ENCODE measurements around the gene THRB. TPM values are rescaled to one million over a fixed set of nuclear protein-coding genes. Genes with fewer than 3 reads are reported as not detected.

Gene THRB
- total and polyA plus RNA-seq, 2 donors (not counting 3 experiments of a cell fraction or from before 2014, with no cell fraction given), result 0.06 TPM; not detected in 1

DNA sequence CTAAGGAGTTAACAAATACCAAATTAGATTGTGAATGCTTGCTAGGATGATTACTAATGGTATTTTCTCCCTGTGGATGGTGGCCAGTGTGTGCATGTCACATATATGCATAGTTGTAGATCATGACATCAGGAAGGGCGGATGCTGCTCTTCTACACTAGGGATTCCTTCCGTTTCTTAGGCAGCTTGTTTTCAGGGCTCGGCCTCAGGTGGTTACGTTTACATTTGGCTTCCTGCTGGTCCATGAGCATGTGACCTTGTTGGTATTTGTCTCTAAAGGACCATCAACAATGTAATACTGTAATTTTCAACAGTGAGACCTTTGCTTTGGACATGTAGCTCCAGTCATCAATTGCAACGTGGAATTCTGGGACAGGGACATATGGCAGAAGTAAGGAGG is 328.1 kb downstream of the THRB start:
- peaks cover 5% of the 10 kb centered on the region for H3K4me1 ChIP-seq (ENCODE audit: control insufficient read depth, extremely low read depth, insufficient read depth, low read length)
- BruUV-seq (replicated peaks), result no TSS peak
- no peaks in the 10 kb centered on the region for H3K27me3 ChIP-seq (ENCODE audit: control insufficient read depth in 2 of 2, insufficient read depth in 2 of 2, low read length in 2 of 2)
- H3K4me2 ChIP-seq (ENCODE audit: insufficient read depth, low read length), result no peak overlapping the region
- no peak overlapping the region for H2AFZ ChIP-seq (ENCODE audit: low read depth, low read length)
- H3K36me3 ChIP-seq (ENCODE audit: control insufficient read depth in 2 of 2, extremely low read depth in 1 of 2, insufficient read depth in 2 of 2, low read length in 2 of 2), result no peaks in the 10 kb centered on the region
- ChIA-PET CTCF (interaction anchor here (2.2 kb wide), 1 partner anchor 20 kb away, joined by 10 read pairs; no protein-coding TSS in a partner anchor), POLR2A (no interaction called here)
- intact Hi-C loops (cut with micrococcal nuclease), result no loop called here
- FAIRE-seq (no peak), DNase-seq (ENCODE audit: low read depth, low spot score) (no peak)
- dilution Hi-C loops (cut with MboI; ENCODE audit: extremely low pct_ligation_motif_present, low sequenced_read_pairs), result no loop called here
- TF ChIP-seq POLR2AphosphoS5 (IDR thresholded peaks at IDR 0.05; ENCODE audit: insufficient read depth, low read depth, low read length) (no peak), POLR2A (IDR thresholded peaks at IDR 0.05; ENCODE audit: low read depth, low read length) (no peak), FOS (IDR thresholded peaks at IDR 0.05; ENCODE audit: borderline replicate concordance, insufficient read depth, low read length) (no peak), EZH2 (IDR thresholded peaks at IDR 0.05; ENCODE audit: borderline replicate concordance, low read depth, low read length, severe bottlenecking) (no peak), MYC (IDR thresholded peaks at IDR 0.05; ENCODE audit: low read depth, low read length) (no peak), MAX (IDR thresholded peaks at IDR 0.05; ENCODE audit: insufficient read depth, insufficient read length) (no peak), JUN (IDR thresholded peaks at IDR 0.05; ENCODE audit: borderline replicate concordance, insufficient read depth, insufficient read length, low read depth) (no peak), GATA2 (IDR thresholded peaks at IDR 0.05; ENCODE audit: insufficient read depth, insufficient read length, low read depth, low read length) (no peak)
- TF ChIP-seq, protein P1, sequence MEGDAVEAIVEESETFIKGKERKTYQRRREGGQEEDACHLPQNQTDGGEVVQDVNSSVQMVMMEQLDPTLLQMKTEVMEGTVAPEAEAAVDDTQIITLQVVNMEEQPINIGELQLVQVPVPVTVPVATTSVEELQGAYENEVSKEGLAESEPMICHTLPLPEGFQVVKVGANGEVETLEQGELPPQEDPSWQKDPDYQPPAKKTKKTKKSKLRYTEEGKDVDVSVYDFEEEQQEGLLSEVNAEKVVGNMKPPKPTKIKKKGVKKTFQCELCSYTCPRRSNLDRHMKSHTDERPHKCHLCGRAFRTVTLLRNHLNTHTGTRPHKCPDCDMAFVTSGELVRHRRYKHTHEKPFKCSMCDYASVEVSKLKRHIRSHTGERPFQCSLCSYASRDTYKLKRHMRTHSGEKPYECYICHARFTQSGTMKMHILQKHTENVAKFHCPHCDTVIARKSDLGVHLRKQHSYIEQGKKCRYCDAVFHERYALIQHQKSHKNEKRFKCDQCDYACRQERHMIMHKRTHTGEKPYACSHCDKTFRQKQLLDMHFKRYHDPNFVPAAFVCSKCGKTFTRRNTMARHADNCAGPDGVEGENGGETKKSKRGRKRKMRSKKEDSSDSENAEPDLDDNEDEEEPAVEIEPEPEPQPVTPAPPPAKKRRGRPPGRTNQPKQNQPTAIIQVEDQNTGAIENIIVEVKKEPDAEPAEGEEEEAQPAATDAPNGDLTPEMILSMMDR (IDR thresholded peaks at IDR 0.05; ENCODE audit: extremely low read depth in 1 of 2, insufficient read depth in 1 of 2, low read depth in 1 of 2, low read length in 2 of 2), result no peak
- H3K9ac ChIP-seq (replicated peaks; ENCODE audit: extremely low read depth, insufficient read depth, low read length), result no peak overlapping the region
- no peak overlapping the region for H3K27ac ChIP-seq (ENCODE audit: insufficient read depth, low read depth, low read length)
- H3K79me2 ChIP-seq (ENCODE audit: control insufficient read depth, insufficient read depth, low read length), result no peaks in the 10 kb centered on the region
- no peak overlapping the region for H3K4me3 ChIP-seq (replicated peaks in 1 of 3; ENCODE audit: insufficient read depth in 1 of 3, low read depth in 1 of 3, low read length in 3 of 3)
- no peaks in the 10 kb centered on the region for H4K20me1 ChIP-seq (replicated peaks; ENCODE audit: control insufficient read depth, extremely low read depth, insufficient read depth, low read length)
- no peaks in the 10 kb centered on the region for H3K9me3 ChIP-seq (replicated peaks; ENCODE audit: control insufficient read depth, insufficient read depth, low read length)
- H3K9me1 ChIP-seq (replicated peaks; ENCODE audit: control insufficient read depth, extremely low read depth, insufficient read depth, low read length), result no peaks in the 10 kb centered on the region

All from endothelial cell of umbilical vein (primary cell).